Mucosa of descending colon (tissue), 3 donors: ENCODE measurements around the gene EVPL. TPM values are rescaled to one million over a fixed set of nuclear protein-coding genes. Genes with fewer than 3 reads are reported as not detected.
"Not testable (repeated sequence)": the region's sequence is repeated elsewhere in the genome, so short reads cannot be mapped to it uniquely, and the experiment has no call there.

Source experiments
- ATAC-seq: fragments of 200-7000 bp; cut with Tn5 transposase; one replicate; pipeline ENCODE4 v1.9.1; 2020; ENCODE audit warnings: mild to moderate bottlenecking, moderate library complexity
- DNase-seq, 3 donors: peaks; one replicate each; pipeline ENCODE4 v3.0.0-alpha.2; 2020
- H3K36me3 ChIP-seq: fragments of 200-600 bp; one replicate; pipeline ENCODE4 v1.8.0; 2021; ENCODE audit warnings: low read depth, mild to moderate bottlenecking
- H3K4me1 ChIP-seq: fragments of 200-600 bp; one replicate; pipeline ENCODE4 v1.8.0; 2021; ENCODE audit warnings: low read depth, mild to moderate bottlenecking
- H3K4me3 ChIP-seq: fragments of 200-600 bp; one replicate; pipeline ENCODE4 v1.8.0; 2021; ENCODE audit warnings: mild to moderate bottlenecking
- H3K9me3 ChIP-seq: fragments of 200-600 bp; one replicate; pipeline ENCODE4 v1.8.0; 2021; ENCODE audit warnings: mild to moderate bottlenecking
- intact Hi-C, 2 donors: fragments of 100-400 bp; cut with DNase I in 1 of 2; cut with micrococcal nuclease in 1 of 2; formaldehyde crosslinking; loops; one replicate each; pipeline versions ENCODE4 v1.11.0 to v1.11.1; 2022; cut with DNase I, micrococcal nuclease
- total RNA-seq, 3 donors: library from RNA; stranded (reverse); fragmentation: NEBNext Ultra II Directional in 2 of 3; extraction: Animal tissue kit (Norgen Biotek cat#: 25700) in 2 of 3; gene quantifications; one replicate each; pipeline versions ENCODE4 v1.2.1 to v1.2.4, GENCODE V29; 2021 to 2023
- TF ChIP-seq, protein P1 (sequence below): fragments of 200-600 bp; IDR thresholded peaks from one replicate; pipeline ENCODE4 v1.8.0; 2022; ENCODE audit warnings: antibody characterized with exemption, mild to moderate bottlenecking
- donor health status: DM: no; HTN: no; CAD: no; lungs with moderate emphysema.
- donor health status: DM: no; HTN: no; CAD: no.
- donor health status: DM: no; HTN: yes; CAD: no.

Gene EVPL
- total RNA-seq, 3 donors from 2014 or later: 13.3 to 22.6 (median 16.3) TPM

DNA sequence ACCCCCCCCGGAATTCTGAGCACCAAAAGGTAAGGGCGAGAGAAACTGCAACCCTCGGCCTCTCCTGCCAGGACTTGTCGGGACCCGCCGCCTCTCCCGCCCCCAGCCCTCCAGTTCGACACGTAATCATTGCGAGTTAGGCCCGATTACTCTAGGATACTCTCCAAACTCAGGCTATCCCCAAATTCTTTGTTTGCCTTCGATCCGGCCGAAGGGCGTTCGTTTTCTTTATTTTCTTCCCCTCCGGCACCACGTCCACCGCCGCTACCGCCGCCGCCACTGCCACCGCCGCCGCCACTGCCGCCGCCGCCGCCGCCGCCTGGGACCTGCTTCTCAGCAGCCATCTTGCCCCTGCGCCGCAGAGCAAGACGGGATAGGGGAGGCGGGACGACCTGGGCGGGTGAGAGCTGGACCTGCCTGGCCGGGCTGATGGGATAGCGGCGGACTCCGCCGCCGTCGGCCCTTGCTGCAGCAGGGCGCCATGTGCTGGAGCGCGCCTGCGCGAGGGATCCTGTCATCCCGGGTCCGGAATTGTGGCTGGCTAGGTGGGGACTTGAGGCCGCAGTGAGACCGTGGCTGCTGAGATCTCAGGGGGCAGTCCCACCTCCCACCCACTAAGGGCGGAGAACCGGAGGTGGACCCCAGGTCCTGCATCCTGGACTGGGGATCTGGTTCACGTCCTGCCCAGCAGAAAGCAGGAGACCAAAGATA lies 45.2 kb upstream of the EVPL start, which contains the start of gene SRP68:
Gene SRP68, minus strand, starts transcription at position 370 of the 711 bp plus-strand sequence. Its CDS starts 26 bp downstream, at position 344.
- TF ChIP-seq, protein P1, sequence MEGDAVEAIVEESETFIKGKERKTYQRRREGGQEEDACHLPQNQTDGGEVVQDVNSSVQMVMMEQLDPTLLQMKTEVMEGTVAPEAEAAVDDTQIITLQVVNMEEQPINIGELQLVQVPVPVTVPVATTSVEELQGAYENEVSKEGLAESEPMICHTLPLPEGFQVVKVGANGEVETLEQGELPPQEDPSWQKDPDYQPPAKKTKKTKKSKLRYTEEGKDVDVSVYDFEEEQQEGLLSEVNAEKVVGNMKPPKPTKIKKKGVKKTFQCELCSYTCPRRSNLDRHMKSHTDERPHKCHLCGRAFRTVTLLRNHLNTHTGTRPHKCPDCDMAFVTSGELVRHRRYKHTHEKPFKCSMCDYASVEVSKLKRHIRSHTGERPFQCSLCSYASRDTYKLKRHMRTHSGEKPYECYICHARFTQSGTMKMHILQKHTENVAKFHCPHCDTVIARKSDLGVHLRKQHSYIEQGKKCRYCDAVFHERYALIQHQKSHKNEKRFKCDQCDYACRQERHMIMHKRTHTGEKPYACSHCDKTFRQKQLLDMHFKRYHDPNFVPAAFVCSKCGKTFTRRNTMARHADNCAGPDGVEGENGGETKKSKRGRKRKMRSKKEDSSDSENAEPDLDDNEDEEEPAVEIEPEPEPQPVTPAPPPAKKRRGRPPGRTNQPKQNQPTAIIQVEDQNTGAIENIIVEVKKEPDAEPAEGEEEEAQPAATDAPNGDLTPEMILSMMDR: no peak
- H3K9me3 ChIP-seq: no peaks in the 10 kb centered on the region
- intact Hi-C loops: no loop called here
- DNase-seq (peak; percentile 94 to 95 (median 95)), ATAC-seq (peak; percentile 99)
- peak within 1 kb of the TSS; percentile 72 for H3K4me3 ChIP-seq
- H3K36me3 ChIP-seq: no peaks in the 10 kb centered on the region
- H3K4me1 ChIP-seq: peaks cover 44% of the 10 kb centered on the region

DNA sequence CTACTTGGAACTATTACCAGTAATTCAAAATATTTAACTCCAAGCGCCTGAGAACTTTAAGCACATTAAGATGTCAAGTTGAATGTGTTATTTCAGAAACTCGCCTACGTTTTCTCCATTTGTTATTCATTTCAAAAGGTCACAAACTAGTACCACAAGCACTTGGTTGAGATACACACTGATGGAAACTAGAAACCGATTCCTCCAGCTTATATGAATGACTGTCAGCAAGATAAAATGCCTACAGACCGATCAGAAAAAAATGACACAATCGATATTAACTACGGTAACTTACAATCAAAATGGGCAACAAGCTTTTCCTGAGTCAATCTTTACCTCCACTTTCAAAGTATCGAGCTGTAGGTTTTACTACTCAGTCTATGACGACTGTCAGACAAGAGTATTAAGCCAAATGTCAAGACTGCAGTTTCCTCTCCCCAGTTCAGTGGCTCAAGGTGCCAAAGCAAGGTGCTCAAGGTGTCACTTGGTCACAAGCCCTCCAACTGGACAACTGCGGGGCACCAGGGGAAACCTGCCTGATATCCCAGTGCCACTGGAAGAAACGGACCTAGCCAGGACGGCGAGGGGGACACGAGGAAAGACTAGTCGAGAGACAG lies 44.5 kb upstream of the EVPL start:
- Histone ChIP-seq H3K36me3 (no peaks in the 10 kb centered on the region), H3K4me1 (peaks cover 39% of the 10 kb centered on the region), H3K4me3 (peak overlapping the region; percentile 72), H3K9me3 (no peaks in the 10 kb centered on the region)
- no peak for DNase-seq
- peak; percentile 8 for ATAC-seq
- intact Hi-C loops: no loop called here
- TF ChIP-seq, protein P1: no peak

DNA sequence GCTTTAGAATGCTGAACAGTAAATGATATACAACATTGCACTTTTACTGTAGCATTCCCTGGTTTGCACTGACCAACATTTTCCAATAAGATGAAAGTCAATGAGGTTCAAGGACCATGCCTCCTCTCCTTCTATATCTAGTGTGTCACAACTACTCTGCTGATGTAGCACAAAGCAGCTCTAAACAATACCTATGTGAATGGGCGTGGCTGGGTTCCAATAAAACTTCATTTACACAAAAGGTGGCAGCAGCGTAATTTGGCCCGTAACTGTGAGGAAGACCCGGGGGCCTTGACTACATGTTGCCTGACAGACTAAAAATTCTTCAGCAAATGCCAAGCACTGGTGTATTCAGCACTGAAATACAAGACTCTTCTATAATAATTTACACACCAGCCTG lies 38.7 kb upstream of the EVPL start:
- Histone ChIP-seq H3K9me3 (no peaks in the 10 kb centered on the region), H3K4me1 (peaks cover 4% of the 10 kb centered on the region), H3K4me3 (no peak overlapping the region), H3K36me3 (peaks cover 7% of the 10 kb centered on the region)
- DNase-seq (peak in 1 of 3 donors; percentile 34), ATAC-seq (peak; percentile 78)
- TF ChIP-seq, protein P1: no peak
- intact Hi-C loops: no loop called here

DNA sequence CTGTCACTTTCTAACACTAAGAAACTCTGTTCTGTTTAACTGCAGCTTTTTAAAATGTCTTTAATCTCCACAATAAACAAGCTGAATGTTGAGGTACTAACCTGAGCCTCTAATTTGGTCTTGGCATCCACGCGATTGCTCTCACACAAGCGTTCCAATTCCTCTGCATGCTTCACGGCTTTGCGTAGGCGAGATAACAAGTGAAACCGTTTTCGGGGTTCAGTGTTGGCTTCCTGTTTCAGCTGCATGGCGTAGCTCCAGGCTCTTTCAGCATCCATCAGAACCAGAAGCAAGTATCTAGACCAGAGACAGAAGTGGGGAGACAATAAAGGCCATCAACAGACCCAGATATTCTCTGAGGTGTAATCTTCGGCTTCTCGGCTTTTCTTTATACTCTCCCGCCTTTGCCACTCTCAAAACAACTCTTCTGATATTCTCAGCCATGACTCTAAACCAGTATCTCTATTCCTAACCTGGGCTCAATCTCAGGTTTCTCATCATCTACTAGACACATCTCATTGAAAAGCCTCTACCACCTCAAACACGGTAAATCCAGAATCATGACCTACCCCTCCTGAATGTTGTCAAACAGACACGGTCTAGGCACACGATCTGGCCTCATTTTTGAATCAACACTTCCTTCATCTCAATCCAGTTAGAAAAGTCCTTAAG lies 36.9 kb upstream of the EVPL start:
- intact Hi-C loops: no loop called here
- no peak for DNase-seq
- Histone ChIP-seq H3K4me1 (no peaks in the 10 kb centered on the region), H3K36me3 (peaks cover 12% of the 10 kb centered on the region), H3K9me3 (no peaks in the 10 kb centered on the region), H3K4me3 (no peak overlapping the region)
- TF ChIP-seq, protein P1: no peak
- ATAC-seq: no peak

DNA sequence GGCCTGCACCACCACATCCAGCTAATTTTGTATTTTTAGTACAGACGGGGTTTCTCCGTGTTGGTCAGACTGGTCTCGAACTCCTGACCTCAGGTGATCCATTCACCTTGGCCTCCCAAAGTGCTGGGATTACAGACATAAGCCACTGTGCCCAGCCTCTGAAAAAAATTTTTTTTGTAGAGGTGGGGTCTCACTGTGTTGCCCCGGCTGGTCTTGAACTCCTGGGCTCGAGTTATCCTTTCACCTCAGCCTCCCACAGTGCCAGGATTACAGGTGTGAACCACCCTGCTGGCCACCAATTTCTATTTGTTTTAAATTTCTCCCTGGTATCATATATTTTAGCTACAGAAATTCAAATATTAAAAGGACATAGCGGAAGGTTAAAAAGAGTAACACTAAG lies 31.2 kb upstream of the EVPL start:
- DNase-seq, intact Hi-C loops, ATAC-seq, H3K9me3 ChIP-seq, H3K4me1 ChIP-seq, H3K4me3 ChIP-seq: not testable (repeated sequence)
- H3K36me3 ChIP-seq: peaks cover 26% of the 10 kb centered on the region

DNA sequence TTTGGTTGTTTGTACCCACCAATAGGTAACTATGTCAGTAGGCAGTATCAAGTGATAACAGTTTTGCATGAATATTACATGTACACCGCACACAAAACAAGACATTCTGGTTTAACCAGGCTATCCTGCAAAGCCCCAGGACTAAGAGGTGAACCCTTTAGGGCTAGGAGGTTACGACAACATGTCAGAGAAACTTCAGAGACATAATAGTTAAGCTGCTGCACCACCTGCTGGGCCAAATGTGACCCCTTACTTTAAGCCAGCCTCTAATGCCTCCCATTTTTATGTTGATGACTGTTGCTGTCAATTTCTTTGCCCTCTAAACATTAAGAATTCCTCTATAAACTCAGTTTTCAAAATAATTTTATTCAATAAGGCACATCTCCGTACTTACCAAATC lies 29.8 kb upstream of the EVPL start:
- peaks cover 25% of the 10 kb centered on the region for H3K36me3 ChIP-seq
- ATAC-seq: no peak
- H3K4me3 ChIP-seq: no peak overlapping the region
- H3K9me3 ChIP-seq: no peaks in the 10 kb centered on the region
- no peak for DNase-seq
- TF ChIP-seq, protein P1: no peak
- H3K4me1 ChIP-seq: no peaks in the 10 kb centered on the region
- intact Hi-C loops: no loop called here
